Measurements from ENCODE around the gene KRTAP19-8. TPM values are rescaled to one million over a fixed set of nuclear protein-coding genes. Genes with fewer than 3 reads are reported as not detected.
A peak's percentile ranks its signal among the peaks of the same experiment; 100 is the strongest.

The KRTAP19-8 gene
- total and polyA plus RNA-seq, 4 donors: not detected

DNA sequence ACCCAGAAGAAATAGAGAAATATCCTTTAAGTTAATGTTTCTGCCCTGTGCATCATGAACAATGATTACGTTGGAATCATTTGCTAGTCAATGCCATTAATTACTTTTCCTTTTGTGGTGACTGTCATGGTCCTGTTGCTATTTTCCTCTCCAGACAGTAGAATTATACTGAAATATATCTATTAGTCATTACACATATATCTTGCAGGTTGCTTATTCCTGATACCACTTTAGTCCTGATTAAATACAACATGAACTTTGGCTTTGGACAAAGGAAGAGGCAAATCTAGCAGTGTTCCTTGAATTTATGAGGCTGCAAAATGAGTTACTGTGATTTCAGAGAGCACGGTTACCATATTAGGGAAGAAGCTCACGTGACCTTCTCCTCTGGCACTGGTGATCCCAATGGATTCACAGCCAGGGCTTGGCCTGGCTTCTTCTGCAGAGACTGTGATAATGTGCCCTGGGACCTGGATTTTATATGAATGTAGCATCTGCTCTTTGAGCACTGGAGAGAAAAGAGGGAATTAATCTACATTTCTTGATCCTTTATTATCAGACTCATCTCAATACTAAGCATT lies 12.4 kb upstream of the KRTAP19-8 start:
- DNase-seq (ENCODE audit: low read depth in 4 of 6, low spot score in 6 of 6): peak in 1 of 6 donors; percentile 27
- Histone ChIP-seq H3K27me3 (ENCODE audit: control insufficient read depth, insufficient read depth, low read length) (no peaks in the 10 kb centered on the region), H3K36me3 (ENCODE audit: control insufficient read depth, insufficient read depth, low read length) (no peaks in the 10 kb centered on the region), H3K27ac (ENCODE audit: low read depth, low read length) (no peak overlapping the region), H3K4me3 (ENCODE audit: low read depth, low read length) (no peak overlapping the region), H3K9me3 (ENCODE audit: control insufficient read depth, insufficient read depth, low read length) (no peaks in the 10 kb centered on the region), H3K4me1 (ENCODE audit: control insufficient read depth, insufficient read depth, low read length) (no peaks in the 10 kb centered on the region)
- WGBS (ENCODE audit: insufficient coverage): 85% methylated on average over 2 of the region's 3 CpGs

DNA sequence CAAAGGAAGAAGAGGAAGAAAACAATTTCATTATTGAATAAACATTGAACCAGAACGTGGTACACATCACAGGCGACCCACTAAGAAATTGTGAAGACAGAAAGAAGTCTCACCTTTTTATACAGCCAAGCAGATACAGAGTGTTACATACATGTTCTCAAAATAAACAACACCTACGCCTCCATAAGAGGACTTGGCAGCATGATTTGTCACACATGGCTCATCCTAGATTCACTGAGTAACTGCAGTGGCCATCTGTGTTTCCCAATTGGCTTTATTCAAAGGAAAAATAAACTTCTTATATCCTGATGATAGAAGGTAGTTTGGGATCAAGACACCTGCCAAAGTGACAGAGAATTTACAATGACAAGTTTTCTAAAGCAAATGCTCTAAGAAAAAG lies 7.6 kb upstream of the KRTAP19-8 start:
- peak in 1 of 6 donors; percentile 73 for DNase-seq (ENCODE audit: low read depth in 4 of 6, low spot score in 6 of 6)
- Histone ChIP-seq H3K27me3 (ENCODE audit: control insufficient read depth, insufficient read depth, low read length) (no peaks in the 10 kb centered on the region), H3K4me1 (ENCODE audit: control insufficient read depth, insufficient read depth, low read length) (no peaks in the 10 kb centered on the region), H3K27ac (ENCODE audit: low read depth, low read length) (no peak overlapping the region), H3K9me3 (ENCODE audit: control insufficient read depth, insufficient read depth, low read length) (no peaks in the 10 kb centered on the region), H3K36me3 (ENCODE audit: control insufficient read depth, insufficient read depth, low read length) (no peaks in the 10 kb centered on the region), H3K4me3 (ENCODE audit: low read depth, low read length) (no peak overlapping the region)
- WGBS (ENCODE audit: insufficient coverage): no CpG with 5 or more reads among the region's 3 CpGs

DNA sequence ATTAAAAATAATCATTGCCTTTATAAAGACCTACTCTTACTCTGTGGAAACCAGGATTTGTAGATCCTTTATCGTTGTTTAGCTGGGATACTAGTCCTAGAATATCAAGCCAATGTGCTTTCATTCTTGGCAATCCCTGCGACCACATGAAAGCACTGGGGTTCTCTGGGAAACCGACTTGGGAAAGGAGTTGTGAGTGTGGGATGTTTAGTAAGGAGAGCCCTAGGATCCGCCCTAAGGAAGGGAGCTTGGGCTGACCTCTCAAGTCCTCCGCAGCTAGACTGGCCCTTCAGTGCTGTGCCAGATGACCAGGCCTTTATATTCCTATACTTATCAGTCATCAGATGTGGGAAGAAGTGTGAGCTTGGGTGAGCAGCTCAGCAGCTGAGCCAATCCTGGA lies 5.2 kb upstream of the KRTAP19-8 start:
- Histone ChIP-seq H3K4me1 (ENCODE audit: control insufficient read depth, insufficient read depth, low read length) (no peaks in the 10 kb centered on the region), H3K9me3 (ENCODE audit: control insufficient read depth, insufficient read depth, low read length) (no peaks in the 10 kb centered on the region), H3K4me3 (ENCODE audit: low read depth, low read length) (no peak overlapping the region), H3K27ac (ENCODE audit: low read depth, low read length) (no peak overlapping the region), H3K36me3 (ENCODE audit: control insufficient read depth, insufficient read depth, low read length) (no peaks in the 10 kb centered on the region), H3K27me3 (ENCODE audit: control insufficient read depth, insufficient read depth, low read length) (no peaks in the 10 kb centered on the region)
- DNase-seq (ENCODE audit: low read depth in 4 of 6, low spot score in 6 of 6): no peak
- 60% methylated on average over 1 of the region's 5 CpGs for WGBS (ENCODE audit: insufficient coverage)

DNA sequence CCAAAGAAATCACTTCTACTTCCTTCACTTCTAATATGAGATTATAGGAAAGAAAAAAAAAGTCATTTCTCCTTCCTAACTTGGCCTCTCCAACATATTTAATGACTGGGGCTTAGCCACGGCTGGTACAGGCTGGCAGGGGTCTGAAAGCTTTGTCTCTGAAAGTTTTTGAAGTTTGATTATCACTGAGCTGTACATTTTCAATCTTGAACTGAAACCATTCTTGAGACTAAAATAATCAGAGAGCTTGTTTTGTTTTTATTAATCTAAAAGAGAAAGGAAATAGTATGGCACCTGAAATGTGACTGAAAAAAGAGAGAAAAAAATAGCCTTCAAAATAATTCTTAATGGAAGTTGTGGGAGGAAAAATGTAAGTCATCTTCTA lies 3.8 kb upstream of the KRTAP19-8 start:
- Histone ChIP-seq H3K9me3 (ENCODE audit: control insufficient read depth, insufficient read depth, low read length) (no peaks in the 10 kb centered on the region), H3K27ac (ENCODE audit: low read depth, low read length) (no peak overlapping the region), H3K4me3 (ENCODE audit: low read depth, low read length) (no peak overlapping the region), H3K4me1 (ENCODE audit: control insufficient read depth, insufficient read depth, low read length) (no peaks in the 10 kb centered on the region), H3K36me3 (ENCODE audit: control insufficient read depth, insufficient read depth, low read length) (no peaks in the 10 kb centered on the region), H3K27me3 (ENCODE audit: control insufficient read depth, insufficient read depth, low read length) (no peaks in the 10 kb centered on the region)
- whole genome bisulfite sequencing (ENCODE audit: insufficient coverage): no CpG with 5 or more reads among the region's 1 CpG
- no peak for DNase-seq (ENCODE audit: low read depth in 4 of 6, low spot score in 6 of 6)

DNA sequence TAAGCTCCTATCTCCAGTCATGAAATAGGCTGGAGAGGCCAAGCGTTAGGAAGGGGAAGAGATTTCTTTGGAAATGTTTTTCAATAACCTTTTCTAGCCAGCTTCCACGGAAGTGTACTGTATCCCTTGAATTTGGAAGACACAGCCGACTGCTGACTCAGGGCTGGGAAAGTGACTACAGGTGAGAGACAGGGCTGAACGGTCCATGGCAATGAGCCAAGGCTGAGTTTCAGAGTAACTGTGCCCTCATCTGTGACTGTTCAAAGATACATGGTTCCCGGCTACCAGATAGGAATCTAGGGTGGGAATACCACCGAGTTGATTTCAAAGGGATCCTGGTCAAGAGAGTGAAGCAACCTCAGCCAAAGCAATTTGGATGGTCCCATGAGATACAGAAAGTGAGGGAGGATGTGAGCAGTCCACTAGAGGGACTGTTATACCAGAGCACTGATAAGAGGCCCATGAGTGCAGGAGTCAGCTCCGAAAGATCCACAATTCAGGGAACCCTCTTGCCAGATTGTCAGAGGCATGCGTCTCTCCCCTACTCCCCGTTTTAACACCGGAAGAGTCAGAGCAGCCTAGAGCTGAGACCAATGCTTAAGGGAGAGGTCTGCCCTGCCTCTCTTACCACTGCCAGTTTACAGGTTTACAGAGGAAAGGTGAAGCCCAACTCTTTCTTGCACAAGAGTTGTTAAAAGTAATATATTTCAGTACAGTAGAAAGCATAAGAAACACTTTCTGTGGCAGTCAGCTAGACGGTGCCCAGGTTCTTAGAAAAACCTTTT lies 3.2 kb upstream of the KRTAP19-8 start:
- no peak for DNase-seq (ENCODE audit: low read depth in 4 of 6, low spot score in 6 of 6)
- no peaks in the 10 kb centered on the region for H3K4me1 ChIP-seq (ENCODE audit: control insufficient read depth, insufficient read depth, low read length)
- no peaks in the 10 kb centered on the region for H3K9me3 ChIP-seq (ENCODE audit: control insufficient read depth, insufficient read depth, low read length)
- H3K4me3 ChIP-seq (ENCODE audit: low read depth, low read length): no peak overlapping the region
- H3K36me3 ChIP-seq (ENCODE audit: control insufficient read depth, insufficient read depth, low read length): no peaks in the 10 kb centered on the region
- H3K27me3 ChIP-seq (ENCODE audit: control insufficient read depth, insufficient read depth, low read length): no peaks in the 10 kb centered on the region
- H3K27ac ChIP-seq (ENCODE audit: low read depth, low read length): no peak overlapping the region
- WGBS (ENCODE audit: insufficient coverage): 86% methylated on average over 9 of the region's 11 CpGs

DNA sequence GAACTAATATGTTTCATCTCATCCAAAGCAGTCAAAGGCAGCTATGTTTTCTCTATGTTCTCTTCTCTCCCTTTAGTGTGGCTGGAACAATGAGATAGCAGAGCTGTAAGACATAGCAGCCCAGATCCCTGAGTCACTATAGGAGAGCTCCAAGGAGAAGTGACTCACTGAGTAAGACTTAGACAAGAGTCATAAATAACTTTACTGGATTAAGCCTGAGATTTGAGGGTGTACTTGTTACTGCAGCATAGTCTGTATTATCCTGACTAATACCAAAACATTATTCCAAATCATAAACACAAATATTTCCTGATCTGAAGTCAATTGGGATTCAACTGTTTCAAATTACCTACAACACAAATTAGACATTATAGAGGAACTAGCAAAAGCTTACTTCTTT lies 3.9 kb downstream of the KRTAP19-8 start:
- Histone ChIP-seq H3K27ac (ENCODE audit: low read depth, low read length) (no peak overlapping the region), H3K4me1 (ENCODE audit: control insufficient read depth, insufficient read depth, low read length) (no peaks in the 10 kb centered on the region), H3K9me3 (ENCODE audit: control insufficient read depth, insufficient read depth, low read length) (no peaks in the 10 kb centered on the region), H3K27me3 (ENCODE audit: control insufficient read depth, insufficient read depth, low read length) (no peaks in the 10 kb centered on the region), H3K4me3 (ENCODE audit: low read depth, low read length) (no peak overlapping the region), H3K36me3 (ENCODE audit: control insufficient read depth, insufficient read depth, low read length) (no peaks in the 10 kb centered on the region)
- no peak for DNase-seq (ENCODE audit: low read depth in 4 of 6, low spot score in 6 of 6)

DNA sequence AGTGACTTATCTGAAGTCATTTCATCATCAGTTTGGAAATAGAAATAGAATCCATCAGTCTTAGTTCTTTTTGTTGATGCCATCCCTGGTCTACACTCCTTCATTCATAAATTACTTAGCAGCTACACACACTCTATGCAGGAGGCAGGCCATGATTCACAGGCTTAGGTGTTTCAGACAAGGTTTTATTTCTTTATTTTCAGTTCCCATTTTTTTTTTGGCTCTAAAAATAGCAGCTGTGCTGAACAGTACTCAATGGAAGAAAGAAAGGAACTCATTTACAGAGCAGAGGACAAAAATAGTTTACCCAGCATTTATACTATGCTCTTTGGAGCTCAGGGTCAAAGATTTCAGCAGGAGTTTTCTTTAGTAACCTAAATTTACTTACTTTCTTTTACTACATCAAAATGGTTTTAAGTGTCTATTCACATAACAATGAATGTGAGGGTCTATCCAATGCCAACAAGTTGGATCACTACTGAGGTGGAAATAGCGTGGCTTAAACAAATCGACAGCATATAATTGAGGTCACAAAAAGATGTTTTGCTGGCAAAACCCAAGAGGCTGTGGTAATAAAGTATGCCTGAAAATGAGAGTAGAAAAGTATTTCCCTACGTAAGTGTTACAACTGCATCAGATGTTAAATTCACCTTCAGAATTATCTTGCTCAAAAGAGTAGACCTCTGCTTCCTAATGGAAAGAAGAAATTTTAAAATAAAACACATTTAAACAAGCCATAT lies 7.7 kb downstream of the KRTAP19-8 start:
- Histone ChIP-seq H3K4me3 (ENCODE audit: low read depth, low read length) (no peak overlapping the region), H3K27me3 (ENCODE audit: control insufficient read depth, insufficient read depth, low read length) (no peaks in the 10 kb centered on the region), H3K4me1 (ENCODE audit: control insufficient read depth, insufficient read depth, low read length) (no peaks in the 10 kb centered on the region), H3K27ac (ENCODE audit: low read depth, low read length) (no peak overlapping the region), H3K9me3 (ENCODE audit: control insufficient read depth, insufficient read depth, low read length) (no peaks in the 10 kb centered on the region), H3K36me3 (ENCODE audit: control insufficient read depth, insufficient read depth, low read length) (no peaks in the 10 kb centered on the region)
- DNase-seq (ENCODE audit: low read depth in 4 of 6, low spot score in 6 of 6): no peak
- 77% methylated on average over 2 of the region's 3 CpGs for WGBS (ENCODE audit: insufficient coverage)

DNA sequence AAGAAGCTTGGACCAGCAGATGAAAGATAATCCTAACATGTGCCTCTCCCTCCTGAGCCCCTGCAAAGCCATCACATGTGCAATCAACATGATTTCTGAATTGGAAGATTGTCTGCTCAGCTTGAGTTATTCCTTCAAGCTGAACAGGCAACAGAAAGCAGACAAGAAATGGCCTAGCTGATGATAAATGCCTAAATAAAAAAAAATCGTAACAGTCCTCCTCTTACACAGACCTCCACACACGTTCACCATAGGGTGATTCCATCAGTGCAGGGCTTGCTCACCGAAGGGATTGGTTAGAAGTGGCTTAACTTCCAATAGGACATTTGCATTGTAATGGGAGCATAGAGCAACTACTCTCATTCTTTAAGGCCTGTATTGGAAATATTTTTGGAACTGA lies 14.6 kb downstream of the KRTAP19-8 start:
- no peak for DNase-seq (ENCODE audit: low read depth in 4 of 6, low spot score in 6 of 6)
- Histone ChIP-seq H3K4me3 (ENCODE audit: low read depth, low read length) (no peak overlapping the region), H3K9me3 (ENCODE audit: control insufficient read depth, insufficient read depth, low read length) (no peaks in the 10 kb centered on the region), H3K4me1 (ENCODE audit: control insufficient read depth, insufficient read depth, low read length) (peaks cover 6% of the 10 kb centered on the region), H3K36me3 (ENCODE audit: control insufficient read depth, insufficient read depth, low read length) (no peaks in the 10 kb centered on the region), H3K27me3 (ENCODE audit: control insufficient read depth, insufficient read depth, low read length) (peaks cover 2% of the 10 kb centered on the region), H3K27ac (ENCODE audit: low read depth, low read length) (no peak overlapping the region)
- WGBS (ENCODE audit: insufficient coverage): no CpG with 5 or more reads among the region's 3 CpGs

DNA sequence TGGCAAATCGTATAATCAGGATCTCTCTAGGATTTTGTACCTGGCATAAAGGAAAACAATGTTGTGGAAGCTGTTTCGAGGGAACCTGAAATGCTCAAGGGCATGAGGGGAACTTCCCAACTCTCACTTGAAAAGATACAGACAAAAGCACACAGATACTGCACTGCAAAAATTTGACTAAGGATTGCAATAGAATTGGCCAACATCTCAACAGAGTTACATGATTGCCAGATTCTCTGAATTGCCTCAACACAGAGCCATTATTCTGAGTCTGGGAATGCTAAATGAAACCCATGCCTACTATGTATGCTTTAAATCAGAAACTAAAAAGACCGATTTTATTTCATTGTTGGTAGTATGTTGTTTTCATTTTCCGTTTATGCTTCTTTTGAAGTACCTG lies 16.0 kb downstream of the KRTAP19-8 start:
- WGBS (ENCODE audit: insufficient coverage): 40% methylated on average over 1 of the region's 4 CpGs
- H3K4me1 ChIP-seq (ENCODE audit: control insufficient read depth, insufficient read depth, low read length): peaks cover 6% of the 10 kb centered on the region
- H3K27me3 ChIP-seq (ENCODE audit: control insufficient read depth, insufficient read depth, low read length): peaks cover 2% of the 10 kb centered on the region
- DNase-seq (ENCODE audit: low read depth in 4 of 6, low spot score in 6 of 6): peak in 3 of 6 donors; percentile 3 to 75 (median 17)
- no peak overlapping the region for H3K27ac ChIP-seq (ENCODE audit: low read depth, low read length)
- H3K36me3 ChIP-seq (ENCODE audit: control insufficient read depth, insufficient read depth, low read length): no peaks in the 10 kb centered on the region
- H3K9me3 ChIP-seq (ENCODE audit: control insufficient read depth, insufficient read depth, low read length): no peaks in the 10 kb centered on the region
- no peak overlapping the region for H3K4me3 ChIP-seq (ENCODE audit: low read depth, low read length)
